ENCODE results near the gene MYO18A.

The MYO18A gene

GRCh38 chr17:29076722-29077121, 103.5 kb downstream of the MYO18A start:
- no peak for DNase-seq

DNA sequence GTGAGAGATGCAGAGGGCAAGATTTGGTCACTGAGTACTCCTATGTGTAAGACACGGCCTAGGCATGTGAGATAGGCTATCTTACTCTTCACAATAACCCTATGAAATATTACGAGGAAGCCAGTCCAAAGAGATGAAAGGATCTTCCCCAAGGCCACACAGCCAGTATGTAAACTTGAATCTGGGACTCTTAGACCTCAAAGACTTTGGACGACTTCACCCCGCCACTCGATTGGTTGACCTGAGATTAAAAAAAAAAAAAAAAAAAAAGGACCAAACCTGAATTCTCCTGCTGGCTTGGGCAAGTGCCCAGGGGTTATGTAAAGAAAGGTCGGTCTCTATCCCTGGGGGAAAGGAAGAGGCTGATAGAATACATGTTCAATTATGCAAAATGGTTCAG, 104.1 kb downstream of the MYO18A start:
- DNase-seq, result no peak

GRCh38 chr17:29074488-29074887, 105.7 kb downstream of the MYO18A start:
- no peak for DNase-seq

DNA sequence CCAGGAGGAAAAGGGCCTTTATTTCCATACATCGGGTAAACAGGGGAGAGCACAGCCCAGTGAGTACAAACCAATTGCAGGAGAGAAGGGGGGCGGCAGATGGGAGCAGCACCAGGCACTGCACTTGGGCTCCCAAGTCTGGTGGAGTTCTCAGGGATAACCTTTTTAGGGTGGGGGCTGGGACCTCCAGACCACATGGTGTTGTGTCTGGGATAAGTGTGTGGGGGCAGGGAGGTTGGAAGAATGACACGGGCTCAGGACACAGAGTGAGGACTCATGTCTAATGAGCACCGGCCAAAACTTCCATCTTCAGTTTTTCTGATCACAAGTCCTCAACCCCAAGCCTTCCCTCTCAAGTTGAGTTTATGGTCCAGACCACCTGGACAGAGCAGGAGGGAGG, 106.7 kb downstream of the MYO18A start:
- DNase-seq, result no peak

- no peak for DNase-seq
Measured at GRCh38 chr17:29073045-29073444, 107.2 kb downstream of the MYO18A start.

DNA sequence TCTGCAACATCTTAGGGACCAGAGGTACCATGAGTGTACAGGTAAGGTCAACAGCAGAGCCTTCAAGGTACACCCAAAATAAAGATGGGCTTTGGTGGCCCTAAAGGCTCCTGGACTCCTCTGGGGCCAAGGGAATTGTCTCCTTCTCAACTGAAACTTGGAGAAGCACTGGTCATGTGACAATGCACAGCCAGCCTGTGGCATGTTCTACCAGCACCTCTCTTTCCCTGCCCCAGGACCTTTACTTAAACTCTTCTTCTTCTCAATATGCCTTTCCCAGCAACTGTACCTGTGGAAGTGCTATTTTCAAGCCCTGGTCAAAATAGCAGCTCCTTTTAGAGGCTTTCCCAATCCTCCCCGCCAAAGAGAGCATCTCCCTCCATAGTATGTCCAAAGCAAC, 108.9 kb downstream of the MYO18A start:
- DNase-seq, result no peak

DNA sequence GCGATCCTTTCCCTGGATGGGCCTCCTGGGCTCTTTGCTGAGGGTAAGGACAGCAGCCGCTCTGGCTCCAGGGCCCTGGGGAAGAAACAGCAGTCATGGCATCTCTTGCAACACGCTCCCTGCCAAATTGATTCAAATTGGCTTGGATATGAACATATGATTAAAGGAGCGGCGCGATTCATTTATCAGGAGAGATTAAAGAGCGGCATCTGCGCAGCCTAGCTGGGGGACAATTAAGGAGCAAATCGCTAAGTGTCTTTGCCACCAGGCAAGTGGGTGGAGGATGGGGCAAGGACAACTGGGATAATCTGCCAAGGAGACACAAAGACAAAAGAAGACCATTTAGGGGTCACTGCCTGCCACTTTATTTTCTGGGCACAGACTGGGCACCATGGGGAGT, 109.4 kb downstream of the MYO18A start:
- no peak for DNase-seq

- DNase-seq, result no peak
Measured at GRCh38 chr17:29070308-29070707, 109.9 kb downstream of the MYO18A start.

GRCh38 chr17:29069526-29070041, 110.6 kb downstream of the MYO18A start:
- no peak for DNase-seq

DNA sequence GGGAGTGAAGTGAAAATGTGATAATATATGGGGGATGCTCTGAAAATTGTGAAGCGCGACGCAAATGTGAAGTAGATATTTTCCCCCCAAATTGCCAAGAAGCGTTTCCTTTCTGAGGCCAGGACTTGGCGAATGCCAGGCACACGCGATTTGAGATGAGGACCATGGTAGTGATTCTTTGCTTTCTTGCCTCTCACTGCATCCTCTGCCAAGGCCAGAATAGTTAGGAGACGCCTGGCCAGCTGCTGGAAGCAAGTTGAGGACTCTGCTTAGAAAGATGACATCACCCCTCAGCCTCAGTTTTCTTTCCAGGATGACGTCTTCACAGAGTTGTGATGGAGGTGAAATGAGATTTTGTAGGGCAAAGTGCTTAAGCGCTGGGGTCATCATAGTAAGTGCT, 111.4 kb downstream of the MYO18A start:
- DNase-seq, result no peak

DNA sequence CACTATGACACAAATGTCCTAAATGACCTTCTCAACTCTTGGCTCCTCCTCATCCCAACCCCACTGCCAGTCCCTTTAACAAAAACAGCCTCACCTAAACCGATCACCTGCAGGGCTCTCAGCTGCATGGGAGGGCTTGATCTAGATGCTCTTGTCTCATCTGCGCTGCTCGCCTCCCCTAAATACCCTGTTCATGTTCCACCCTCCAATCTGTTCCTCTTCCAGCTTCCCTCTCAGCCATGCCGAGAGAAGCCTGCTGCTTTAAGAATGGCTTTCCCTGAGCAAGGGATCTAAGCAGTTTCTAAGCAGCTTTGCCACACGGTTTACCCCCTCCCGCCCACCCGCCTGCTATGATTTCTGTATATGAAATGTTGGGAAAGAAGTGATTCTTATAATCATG, 113.6 kb downstream of the MYO18A start:
- DNase-seq, result no peak

DNA sequence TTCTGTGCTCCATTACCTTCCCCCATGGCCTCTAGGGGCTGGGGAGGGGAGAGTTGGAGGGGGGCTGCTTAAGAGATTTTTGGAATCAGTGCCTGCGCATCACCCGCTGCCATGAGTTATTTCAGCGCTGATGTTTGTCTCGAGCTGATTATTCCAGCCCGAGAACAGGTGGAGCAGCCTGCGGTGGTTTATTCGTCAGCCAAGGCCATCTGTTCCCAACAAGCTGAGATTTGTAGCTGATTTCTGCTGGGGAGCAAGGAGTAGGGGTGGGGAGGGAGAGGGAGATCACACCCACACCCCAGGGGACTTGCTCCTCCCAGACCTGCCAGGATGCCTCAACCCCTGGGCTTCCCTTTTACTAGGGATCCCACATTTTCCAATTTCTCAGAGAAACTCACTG, 114.2 kb downstream of the MYO18A start:
- no peak for DNase-seq

- no peak for DNase-seq
Measured at GRCh38 chr17:29063992-29064391, 116.2 kb downstream of the MYO18A start.

DNA sequence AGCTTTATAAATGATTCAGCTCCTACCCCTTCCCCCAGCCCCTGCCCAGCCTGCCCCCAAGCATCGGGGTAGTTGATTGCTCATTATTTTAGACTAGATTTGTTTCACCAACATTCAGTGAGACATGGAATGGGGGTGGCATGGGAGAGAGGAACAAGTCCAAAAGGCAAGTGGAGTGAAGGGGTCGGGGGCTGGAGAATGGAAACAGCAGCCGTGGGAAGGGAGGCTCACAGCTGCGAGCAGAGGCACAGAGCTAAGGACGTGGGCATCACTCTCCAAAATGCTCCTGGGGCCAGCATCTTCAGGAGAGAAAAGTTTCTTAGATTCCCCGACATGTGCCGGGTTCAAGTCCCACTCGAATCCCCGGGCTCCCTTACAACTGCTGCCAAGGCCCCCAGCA, 118.0 kb downstream of the MYO18A start:
- no peak for DNase-seq

DNA sequence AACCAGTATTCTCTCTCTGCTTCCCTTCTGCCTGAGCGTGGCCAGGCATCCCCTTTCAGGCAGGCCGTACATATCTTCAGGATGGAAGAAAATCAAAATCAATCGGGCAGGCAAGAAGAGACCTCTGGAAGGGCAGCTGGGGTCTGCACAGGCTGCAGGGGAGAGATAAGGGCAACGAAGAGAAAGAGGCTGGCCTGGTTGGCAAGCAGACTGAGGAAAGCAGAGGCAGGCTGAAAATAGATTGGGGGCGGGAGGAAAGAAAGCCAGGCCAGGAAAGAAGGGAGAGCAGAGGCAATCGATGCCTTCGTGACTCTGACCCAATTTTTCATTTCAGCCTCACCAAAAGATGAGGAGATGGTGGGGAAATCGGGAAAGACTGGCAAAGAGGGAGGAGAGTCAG, 119.2 kb downstream of the MYO18A start:
- no peak for DNase-seq

DNA sequence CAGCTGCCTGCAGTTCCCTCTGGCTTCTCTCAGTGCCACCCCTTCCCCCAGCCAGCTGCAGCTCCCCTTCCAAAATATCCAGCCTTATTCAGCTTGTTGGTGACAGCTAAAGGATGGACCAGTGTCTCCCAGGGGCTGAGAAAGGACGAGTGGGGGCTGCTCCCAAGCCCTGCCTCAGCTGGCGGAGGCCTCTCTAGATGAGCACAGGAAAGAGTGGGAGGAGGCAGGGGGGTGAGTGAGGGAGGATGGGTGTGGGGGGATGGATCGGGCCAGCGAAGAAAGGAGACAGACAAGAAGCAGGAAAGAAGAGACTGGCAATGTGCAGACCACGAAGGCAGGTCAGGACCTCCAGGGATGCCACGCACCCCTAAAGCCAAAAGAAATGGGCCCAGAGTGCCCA, 119.7 kb downstream of the MYO18A start:
- DNase-seq, result no peak

- DNase-seq, result no peak
Measured at GRCh38 chr17:29059281-29059680, 120.9 kb downstream of the MYO18A start.

DNA sequence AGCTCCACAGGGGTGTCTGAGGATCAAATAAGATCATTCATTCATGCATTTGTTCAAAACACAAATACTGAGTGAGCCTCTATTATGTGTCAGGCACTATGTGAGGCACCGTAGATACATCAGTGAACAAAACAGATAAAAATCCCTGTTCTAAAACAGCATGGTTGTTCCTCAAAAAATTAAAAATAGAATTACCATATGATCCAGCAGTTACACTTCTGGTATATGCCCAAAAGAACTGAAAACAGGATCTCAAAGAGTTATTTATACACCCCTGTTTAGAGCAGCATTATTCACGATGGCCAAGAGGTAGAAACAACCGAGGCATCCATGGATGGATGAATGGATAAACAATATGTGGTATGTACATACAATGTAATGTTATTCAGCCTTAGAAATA, 121.8 kb downstream of the MYO18A start:
- DNase-seq, result no peak

DNA sequence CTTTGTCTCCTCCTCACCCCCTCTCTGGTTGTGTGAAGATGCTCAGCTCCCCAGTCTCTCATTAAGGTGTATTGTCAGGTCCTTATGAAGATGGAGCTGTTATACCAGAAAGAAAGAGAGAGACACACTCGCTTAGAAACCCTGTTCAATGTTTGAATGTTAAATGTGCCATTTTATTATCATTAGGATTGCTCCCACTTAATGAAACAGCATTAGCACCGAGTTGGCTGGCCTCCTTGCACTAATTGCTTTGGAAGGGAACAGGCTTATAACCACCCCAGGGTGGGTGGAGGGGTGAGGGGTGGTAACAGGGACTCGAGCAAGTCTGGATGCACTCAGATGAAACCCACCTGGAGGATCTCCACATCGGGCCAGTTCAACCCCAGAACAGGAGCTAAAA, 122.8 kb downstream of the MYO18A start:
- no peak for DNase-seq

- no peak for DNase-seq
Measured at GRCh38 chr17:29054835-29055234, 125.4 kb downstream of the MYO18A start.

- no peak for DNase-seq
Measured at GRCh38 chr17:29051731-29052130, 128.5 kb downstream of the MYO18A start.

- no peak for DNase-seq
Measured at GRCh38 chr17:29051194-29051593, 129.0 kb downstream of the MYO18A start.

DNA sequence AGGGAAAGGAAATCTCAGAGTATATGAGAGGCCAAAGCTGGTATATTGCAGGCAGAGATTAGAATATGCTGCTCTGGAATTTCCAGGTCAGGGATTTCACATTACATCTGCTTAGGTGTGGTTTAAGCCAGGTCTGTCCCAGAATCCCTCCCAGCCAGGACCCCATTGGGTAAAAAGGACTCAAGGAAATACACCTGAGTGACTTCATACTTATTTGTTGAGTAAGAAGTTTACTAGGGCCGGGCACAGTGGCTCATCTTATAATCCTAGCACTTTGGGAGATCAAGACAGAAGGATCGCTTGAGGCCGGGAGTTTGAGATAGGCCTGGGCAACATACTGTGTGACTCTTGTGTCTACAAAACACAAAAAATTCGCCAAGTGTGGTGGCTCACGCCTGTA, 130.0 kb downstream of the MYO18A start:
- DNase-seq, result no peak

GRCh38 chr17:29049541-29050145, 130.6 kb downstream of the MYO18A start:
- DNase-seq, result no peak

Data from activated gamma-delta T cell (primary cell).